GM19239 (cell line): ENCODE results near the gene ART5.

ENCODE experiments used
- DNase-seq: peaks from one replicate; pipeline ENCODE4 v3.0.0; 2011; ENCODE audit warnings: low spot score; ENCODE audit not compliant: insufficient read length
- FAIRE-seq: peaks from 2 replicates; lab custom pipeline; 2011; peaks lifted over from hg19 to GRCh38; lab: Jason Lieb, UNC

ART5 gene

GRCh38 chr11:3641701-3642070 lies at the start of gene ART5:
Gene ART5, minus strand, starts transcription at chr11:3641992. Its CDS starts 130 bp downstream, at chr11:3641862.
- DNase-seq: no peak
- no peak for FAIRE-seq

- no peak for FAIRE-seq
These were observed 45.0 kb upstream of the ART5 start for GRCh38 chr11:3686751-3687150.

GRCh38 chr11:3685923-3686322 lies 44.1 kb upstream of the ART5 start:
- no peak for FAIRE-seq
- DNase-seq: no peak

More at GRCh38 chr11:3686751-3687150, 45.0 kb upstream of the ART5 start:
- DNase-seq: no peak

GRCh38 chr11:3684819-3685172 lies 43.0 kb upstream of the ART5 start:
- FAIRE-seq: no peak
- no peak for DNase-seq

GRCh38 chr11:3684129-3684818 lies 42.5 kb upstream of the ART5 start:
- FAIRE-seq: no peak
- no peak for DNase-seq

- DNase-seq (no peak), FAIRE-seq (no peak)
These were observed 41.2 kb upstream of the ART5 start for GRCh38 chr11:3683039-3683438.

GRCh38 chr11:3679077-3679476 lies 37.3 kb upstream of the ART5 start:
- DNase-seq (no peak), FAIRE-seq (no peak)

GRCh38 chr11:3675971-3676370 lies 34.2 kb upstream of the ART5 start:
- DNase-seq (no peak), FAIRE-seq (no peak)

GRCh38 chr11:3674189-3674588 lies 32.4 kb upstream of the ART5 start:
- no peak for FAIRE-seq
- DNase-seq: no peak

GRCh38 chr11:3671334-3672254 lies 29.8 kb upstream of the ART5 start, which contains the start of gene CHRNA10:
Gene CHRNA10, minus strand, starts transcription at chr11:3671384. Its CDS starts 72 bp downstream, at chr11:3671312.
- no peak for DNase-seq
- FAIRE-seq: no peak

- FAIRE-seq: no peak
- DNase-seq: no peak
These were observed 28.0 kb upstream of the ART5 start for GRCh38 chr11:3669742-3670183.

GRCh38 chr11:3669128-3669527 lies 27.3 kb upstream of the ART5 start:
- no peak for DNase-seq
- FAIRE-seq: no peak

GRCh38 chr11:3667149-3668035 lies 25.6 kb upstream of the ART5 start:
- FAIRE-seq (no peak), DNase-seq (no peak)

GRCh38 chr11:3666023-3666530 lies 24.3 kb upstream of the ART5 start:
- DNase-seq (no peak), FAIRE-seq (no peak)

- no peak for FAIRE-seq
- DNase-seq: no peak
These were observed 23.7 kb upstream of the ART5 start for GRCh38 chr11:3665336-3666022.

- no peak for FAIRE-seq
- no peak for DNase-seq
These were observed 22.3 kb upstream of the ART5 start for GRCh38 chr11:3664032-3664630.

GRCh38 chr11:3662856-3663255 lies 21.1 kb upstream of the ART5 start:
- no peak for DNase-seq

GRCh38 chr11:3660960-3661359 lies 19.2 kb upstream of the ART5 start:
- FAIRE-seq (no peak), DNase-seq (no peak)

More at GRCh38 chr11:3662856-3663255, 21.1 kb upstream of the ART5 start:
- FAIRE-seq: no peak
